SU-DHL-6 (cell line): ENCODE results near the gene COMMD7.

Experiments used
- H2AFZ ChIP-seq: fragments of 200-600 bp; sonication (generic); 2 replicates; pipeline ENCODE4 v1.6.1; 2014; ENCODE audit warnings: low read depth, mild to moderate bottlenecking, moderate library complexity, mixed read lengths, antibody characterized with exemption, low read length; ENCODE audit not compliant: severe bottlenecking
- H3F3A ChIP-seq: fragments of 200-600 bp; shearing (Covaris generic); 2 replicates; pipeline ENCODE4 v1.6.0; 2016; ENCODE audit warnings: antibody characterized with exemption, mild to moderate bottlenecking; ENCODE audit not compliant: insufficient read depth
- H3K27ac ChIP-seq: fragments of 200-600 bp; sonication (generic); 2 replicates; pipeline ENCODE4 v1.5.1; 2016; ENCODE audit warnings: low read depth, mild to moderate bottlenecking, low read length, moderate library complexity, mixed read lengths
- H3K27me3 ChIP-seq: fragments of 200-600 bp; sonication (generic), shearing (Covaris generic); 2 replicates; pipeline ENCODE4 v1.6.0; 2014; ENCODE audit warnings: mild to moderate bottlenecking, low read length
- H3K36me3 ChIP-seq: fragments of 200-600 bp; sonication (generic); 2 replicates; pipeline ENCODE4 v1.6.1; 2014; ENCODE audit warnings: mild to moderate bottlenecking, low read length, mixed read lengths
- H3K4me2 ChIP-seq: fragments of 300-600, 200-600 bp; shearing (Covaris generic), sonication (generic); 2 replicates; pipeline ENCODE4 v1.6.0; 2014; ENCODE audit warnings: low read length, low read depth, mild to moderate bottlenecking; ENCODE audit not compliant: poor library complexity, severe bottlenecking
- H3K4me3 ChIP-seq: fragments of 200-600 bp; sonication (generic); 2 replicates; pipeline ENCODE4 v1.5.1; 2014; ENCODE audit warnings: antibody characterized with exemption, low read length, mild to moderate bottlenecking, mixed read lengths; ENCODE audit not compliant: insufficient read depth, poor library complexity, severe bottlenecking
- H3K79me2 ChIP-seq: fragments of 200-600 bp; sonication (generic); 2 replicates; pipeline ENCODE4 v1.6.1; 2014; ENCODE audit warnings: mild to moderate bottlenecking, low read length, moderate library complexity; ENCODE audit not compliant: insufficient read depth
- H3K9ac ChIP-seq: fragments of 200-600 bp; sonication (generic); 2 replicates; pipeline ENCODE4 v1.7.0; 2014; ENCODE audit warnings: mild to moderate bottlenecking, low read length
- H3K9me2 ChIP-seq: fragments of 200-600 bp; sonication (generic); replicated peaks from 2 replicates; pipeline ENCODE4 v1.6.1; 2014; ENCODE audit warnings: low read length; ENCODE audit not compliant: insufficient read depth
- H3K9me3 ChIP-seq: fragments of 200-600 bp; sonication (generic); 2 replicates; pipeline ENCODE4 v1.6.1; 2014; ENCODE audit warnings: low read length, mixed read lengths; ENCODE audit not compliant: insufficient read depth
- H4K20me1 ChIP-seq: fragments of 200-600 bp; sonication (generic); 2 replicates; pipeline ENCODE4 v1.6.1; 2014; ENCODE audit warnings: low read depth, mild to moderate bottlenecking, antibody characterized with exemption, low read length, moderate library complexity, mixed read lengths
- CTCF ChIP-seq: fragments of 200-600 bp; sonication (generic); IDR thresholded peaks from one replicate; pipeline ENCODE4 v1.5.1; 2017; ENCODE audit warnings: antibody characterized with exemption, mild to moderate bottlenecking, low read length, moderate library complexity; ENCODE audit not compliant: insufficient read depth, poor library complexity, severe bottlenecking
- EZH2phosphoT487 ChIP-seq: fragments of 200-600 bp; sonication (generic), shearing (Covaris generic); conservative IDR thresholded peaks from 2 replicates; pipeline ENCODE4 v1.6.1; 2018; ENCODE audit warnings: mild to moderate bottlenecking, antibody characterized with exemption, low read length, moderate library complexity, mixed read lengths

COMMD7 gene

GRCh38 chr20:32761417-32761830 is 18.2 kb upstream of the COMMD7 start:
- Histone ChIP-seq H3K27me3 (no peaks in the 10 kb centered on the region), H2AFZ (peak overlapping the region; percentile 90), H3K9me3 (no peaks in the 10 kb centered on the region), H3F3A (peaks cover 7% of the 10 kb centered on the region; the same call in 1 of the 2 replicates), H3K4me3 (peak overlapping the region; percentile 82), H3K36me3 (no peaks in the 10 kb centered on the region), H3K27ac (no peak overlapping the region), H4K20me1 (no peaks in the 10 kb centered on the region), H3K79me2 (peaks cover 3% of the 10 kb centered on the region; the same call in 1 of the 2 replicates), H3K9me2 (no peaks in the 10 kb centered on the region), H3K4me2 (peak overlapping the region; percentile 83), H3K9ac (peak overlapping the region; percentile 73)
- no peak for TF ChIP-seq EZH2phosphoT487
- no peak for TF ChIP-seq CTCF

- H3K4me2 ChIP-seq: no peak overlapping the region
- 0 out of 2 replicates have a peak, but pooled peaks cover 6% of the 10 kb centered on the region for H3F3A ChIP-seq
- no peaks in the 10 kb centered on the region for H3K36me3 ChIP-seq
Observed at GRCh38 chr20:32756156-32756555, 12.9 kb upstream of the COMMD7 start.

GRCh38 chr20:32753731-32754130 is 10.5 kb upstream of the COMMD7 start:
- Histone ChIP-seq H3K9ac (no peak overlapping the region), H2AFZ (no peak overlapping the region), H3K36me3 (no peaks in the 10 kb centered on the region), H3F3A (no peaks in the 10 kb centered on the region), H3K9me2 (no peaks in the 10 kb centered on the region), H3K27me3 (no peaks in the 10 kb centered on the region), H3K4me2 (no peak overlapping the region), H3K27ac (no peak overlapping the region), H3K79me2 (no peaks in the 10 kb centered on the region), H3K9me3 (no peaks in the 10 kb centered on the region), H3K4me3 (no peak overlapping the region), H4K20me1 (no peaks in the 10 kb centered on the region)
- TF ChIP-seq EZH2phosphoT487 (no peak), CTCF (no peak)

More at GRCh38 chr20:32756156-32756555, 12.9 kb upstream of the COMMD7 start:
- H3K4me3 ChIP-seq: no peak overlapping the region
- no peak for TF ChIP-seq CTCF
- no peak for TF ChIP-seq EZH2phosphoT487
- H3K9me3 ChIP-seq: no peaks in the 10 kb centered on the region
- H4K20me1 ChIP-seq: no peaks in the 10 kb centered on the region
- no peaks in the 10 kb centered on the region for H3K27me3 ChIP-seq
- H3K9ac ChIP-seq: no peak overlapping the region
- H3K79me2 ChIP-seq: no peaks in the 10 kb centered on the region
- no peak overlapping the region for H3K27ac ChIP-seq
- no peak overlapping the region for H2AFZ ChIP-seq
- H3K9me2 ChIP-seq: no peaks in the 10 kb centered on the region
